ENCODE data around the gene TTC7B. TPM values are rescaled to one million over a fixed set of nuclear protein-coding genes. Genes with fewer than 3 reads are reported as not detected.

TTC7B gene
- total and polyA plus RNA-seq, 2 donors (not counting 3 experiments of a cell fraction or from before 2014, with no cell fraction given), result 46.8 to 76.5 TPM

DNA sequence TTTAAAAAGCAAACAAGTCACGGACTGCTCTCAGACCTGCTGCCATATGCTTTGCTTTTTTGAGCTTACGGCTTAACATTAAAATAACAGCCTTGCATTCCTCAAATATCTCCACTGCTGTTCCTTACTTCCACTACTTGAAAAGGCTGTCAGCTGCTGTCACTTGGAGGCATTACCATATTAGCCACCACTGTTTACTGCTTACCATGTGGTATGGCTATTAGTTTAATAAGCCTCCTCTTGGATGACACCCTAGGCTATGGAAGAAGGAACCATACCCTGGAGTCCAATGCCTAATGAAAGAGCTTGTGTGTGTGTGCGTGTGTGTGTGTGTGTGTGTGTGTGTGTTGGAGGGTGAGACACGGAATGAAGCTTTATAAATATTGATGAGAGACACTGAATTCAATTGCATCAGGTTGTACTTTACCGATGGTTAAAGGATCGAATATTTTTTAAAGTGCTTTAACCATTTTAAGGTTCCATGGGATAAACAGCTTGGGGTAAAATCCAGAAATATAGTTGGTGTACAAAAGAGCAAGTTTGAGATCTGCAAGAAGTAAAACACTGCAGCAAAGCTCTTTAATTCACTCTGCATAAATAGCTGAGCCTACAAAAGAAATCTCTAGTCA is 174.5 kb downstream of the TTC7B start:
- H2AFZ ChIP-seq (ENCODE audit: low read depth, low read length), result no peak overlapping the region
- no peaks in the 10 kb centered on the region for H4K20me1 ChIP-seq (replicated peaks; ENCODE audit: control insufficient read depth, extremely low read depth, insufficient read depth, low read length)
- no peaks in the 10 kb centered on the region for H3K4me1 ChIP-seq (ENCODE audit: control insufficient read depth, extremely low read depth, insufficient read depth, low read length)
- ChIA-PET POLR2A (interaction anchor here (1.0 kb wide), 1 partner anchor 244 kb away, joined by 3 read pairs; the partner anchor contains the start of gene CALM1), CTCF (interaction anchor here (0.8 to 1.5 kb wide), 8 partner anchors 8 to 116 kb away, joined by 3 to 4 read pairs (median 3); no protein-coding TSS in a partner anchor)
- H3K9me3 ChIP-seq (replicated peaks; ENCODE audit: control insufficient read depth, insufficient read depth, low read length), result no peaks in the 10 kb centered on the region
- H3K27ac ChIP-seq (ENCODE audit: insufficient read depth, low read depth, low read length), result no peak overlapping the region
- no peak overlapping the region for H3K4me2 ChIP-seq (ENCODE audit: insufficient read depth, low read length)
- no peak for DNase-seq (ENCODE audit: low read depth, low spot score)
- peaks cover under 1 to 8% of the 10 kb centered on the region in 2 experiments for H3K36me3 ChIP-seq (ENCODE audit: control insufficient read depth in 2 of 2, extremely low read depth in 1 of 2, insufficient read depth in 2 of 2, low read length in 2 of 2)
- intact Hi-C loops (cut with micrococcal nuclease), result loop anchor here (2.0 kb wide), 1 partner anchor 25 kb away; no protein-coding TSS in a partner anchor
- FAIRE-seq, result no peak
- no peaks in the 10 kb centered on the region for H3K27me3 ChIP-seq (ENCODE audit: control insufficient read depth in 2 of 2, insufficient read depth in 2 of 2, low read length in 2 of 2)
- H3K9me1 ChIP-seq (replicated peaks; ENCODE audit: control insufficient read depth, extremely low read depth, insufficient read depth, low read length), result no peaks in the 10 kb centered on the region
- no peak overlapping the region for H3K9ac ChIP-seq (replicated peaks; ENCODE audit: extremely low read depth, insufficient read depth, low read length)
- BruUV-seq (replicated peaks), result no TSS peak
- H3K79me2 ChIP-seq (ENCODE audit: control insufficient read depth, insufficient read depth, low read length), result no peaks in the 10 kb centered on the region
- no peak overlapping the region for H3K4me3 ChIP-seq (replicated peaks in 1 of 3; ENCODE audit: insufficient read depth in 1 of 3, low read depth in 1 of 3, low read length in 3 of 3)
- dilution Hi-C loops (cut with MboI; ENCODE audit: extremely low pct_ligation_motif_present, low sequenced_read_pairs), result no loop called here
- TF ChIP-seq, protein P1, sequence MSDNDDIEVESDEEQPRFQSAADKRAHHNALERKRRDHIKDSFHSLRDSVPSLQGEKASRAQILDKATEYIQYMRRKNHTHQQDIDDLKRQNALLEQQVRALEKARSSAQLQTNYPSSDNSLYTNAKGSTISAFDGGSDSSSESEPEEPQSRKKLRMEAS (IDR thresholded peaks at IDR 0.05; ENCODE audit: insufficient read depth, insufficient read length), result no peak
- no peak for TF ChIP-seq FOS (IDR thresholded peaks at IDR 0.05; ENCODE audit: borderline replicate concordance, insufficient read depth, low read length)

DNA sequence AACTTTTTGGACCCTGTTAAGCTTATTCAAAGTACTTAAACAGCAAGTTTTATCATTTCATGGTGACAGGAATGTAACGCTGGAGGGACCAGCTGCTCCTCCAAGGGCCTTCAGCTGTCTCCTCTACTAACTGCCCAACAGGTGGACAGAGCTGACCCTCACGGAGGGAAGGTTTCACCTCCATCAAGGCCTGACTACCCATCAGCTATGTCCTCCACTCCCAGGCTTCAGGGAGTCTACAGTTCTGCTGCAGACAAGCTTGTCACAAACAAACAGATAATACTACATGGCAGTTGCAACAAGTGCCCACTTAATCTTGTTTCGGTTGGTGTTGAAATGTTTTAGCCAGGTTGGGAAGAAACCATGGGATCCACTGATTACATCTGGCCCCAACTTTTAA is 175.1 kb downstream of the TTC7B start:
- Histone ChIP-seq H3K4me3 (replicated peaks in 1 of 3; ENCODE audit: insufficient read depth in 1 of 3, low read depth in 1 of 3, low read length in 3 of 3) (no peak overlapping the region), H3K79me2 (ENCODE audit: control insufficient read depth, insufficient read depth, low read length) (no peaks in the 10 kb centered on the region), H3K9me1 (replicated peaks; ENCODE audit: control insufficient read depth, extremely low read depth, insufficient read depth, low read length) (no peaks in the 10 kb centered on the region), H4K20me1 (replicated peaks; ENCODE audit: control insufficient read depth, extremely low read depth, insufficient read depth, low read length) (no peaks in the 10 kb centered on the region), H3K4me1 (ENCODE audit: control insufficient read depth, extremely low read depth, insufficient read depth, low read length) (no peaks in the 10 kb centered on the region), H3K36me3 (ENCODE audit: control insufficient read depth in 2 of 2, extremely low read depth in 1 of 2, insufficient read depth in 2 of 2, low read length in 2 of 2) (peaks cover 0 to 4% of the 10 kb centered on the region in 2 experiments), H3K4me2 (ENCODE audit: insufficient read depth, low read length) (no peak overlapping the region), H3K9ac (replicated peaks; ENCODE audit: extremely low read depth, insufficient read depth, low read length) (no peak overlapping the region), H3K9me3 (replicated peaks; ENCODE audit: control insufficient read depth, insufficient read depth, low read length) (no peaks in the 10 kb centered on the region), H3K27me3 (ENCODE audit: control insufficient read depth in 2 of 2, insufficient read depth in 2 of 2, low read length in 2 of 2) (no peaks in the 10 kb centered on the region), H3K27ac (ENCODE audit: insufficient read depth, low read depth, low read length) (no peak overlapping the region), H2AFZ (ENCODE audit: low read depth, low read length) (no peak overlapping the region)
- TF ChIP-seq, protein P1 (IDR thresholded peaks at IDR 0.05; ENCODE audit: insufficient read depth, insufficient read length), result no peak
- TF ChIP-seq EZH2 (IDR thresholded peaks at IDR 0.05; ENCODE audit: borderline replicate concordance, low read depth, low read length, severe bottlenecking), result no peak
- TF ChIP-seq FOS (IDR thresholded peaks at IDR 0.05; ENCODE audit: borderline replicate concordance, insufficient read depth, low read length), result no peak
- no peak for TF ChIP-seq JUN (IDR thresholded peaks at IDR 0.05; ENCODE audit: borderline replicate concordance, insufficient read depth, insufficient read length, low read depth)
- no peak for TF ChIP-seq MYC (IDR thresholded peaks at IDR 0.05; ENCODE audit: low read depth, low read length)
- TF ChIP-seq POLR2A (IDR thresholded peaks at IDR 0.05; ENCODE audit: low read depth, low read length), result no peak
- TF ChIP-seq POLR2AphosphoS5 (IDR thresholded peaks at IDR 0.05; ENCODE audit: insufficient read depth, low read depth, low read length), result no peak
- TF ChIP-seq GATA2 (IDR thresholded peaks at IDR 0.05; ENCODE audit: insufficient read depth, insufficient read length, low read depth, low read length), result no peak
- TF ChIP-seq, protein P2, sequence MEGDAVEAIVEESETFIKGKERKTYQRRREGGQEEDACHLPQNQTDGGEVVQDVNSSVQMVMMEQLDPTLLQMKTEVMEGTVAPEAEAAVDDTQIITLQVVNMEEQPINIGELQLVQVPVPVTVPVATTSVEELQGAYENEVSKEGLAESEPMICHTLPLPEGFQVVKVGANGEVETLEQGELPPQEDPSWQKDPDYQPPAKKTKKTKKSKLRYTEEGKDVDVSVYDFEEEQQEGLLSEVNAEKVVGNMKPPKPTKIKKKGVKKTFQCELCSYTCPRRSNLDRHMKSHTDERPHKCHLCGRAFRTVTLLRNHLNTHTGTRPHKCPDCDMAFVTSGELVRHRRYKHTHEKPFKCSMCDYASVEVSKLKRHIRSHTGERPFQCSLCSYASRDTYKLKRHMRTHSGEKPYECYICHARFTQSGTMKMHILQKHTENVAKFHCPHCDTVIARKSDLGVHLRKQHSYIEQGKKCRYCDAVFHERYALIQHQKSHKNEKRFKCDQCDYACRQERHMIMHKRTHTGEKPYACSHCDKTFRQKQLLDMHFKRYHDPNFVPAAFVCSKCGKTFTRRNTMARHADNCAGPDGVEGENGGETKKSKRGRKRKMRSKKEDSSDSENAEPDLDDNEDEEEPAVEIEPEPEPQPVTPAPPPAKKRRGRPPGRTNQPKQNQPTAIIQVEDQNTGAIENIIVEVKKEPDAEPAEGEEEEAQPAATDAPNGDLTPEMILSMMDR (IDR thresholded peaks at IDR 0.05; ENCODE audit: extremely low read depth in 1 of 2, insufficient read depth in 1 of 2, low read depth in 1 of 2, low read length in 2 of 2), result no peak
- intact Hi-C loops (cut with micrococcal nuclease) (no loop called here), dilution Hi-C loops (cut with MboI; ENCODE audit: extremely low pct_ligation_motif_present, low sequenced_read_pairs) (no loop called here)
- CTCF ChIA-PET, result interaction anchor here (1.0 to 1.5 kb wide), 4 partner anchors 8 to 117 kb away, joined by 3 to 4 read pairs (median 3); no protein-coding TSS in a partner anchor
- FAIRE-seq (no peak), DNase-seq (ENCODE audit: low read depth, low spot score) (no peak)
- POLR2A ChIA-PET, result no interaction called here
- BruUV-seq (replicated peaks), result no TSS peak

Measured in endothelial cell of umbilical vein (primary cell).